ENCODE measurements around the gene EVA1B. TPM values are rescaled to one million over a fixed set of nuclear protein-coding genes. Genes with fewer than 3 reads are reported as not detected.
A peak's percentile ranks its signal among the peaks of the same experiment; 100 is the strongest.

Gene EVA1B
- total and polyA plus RNA-seq, 2 donors from 2014 or later: 31.8 to 91.8 TPM

- H3K4me1 ChIP-seq (ENCODE audit: control insufficient read depth in 2 of 3, insufficient read depth in 2 of 3, low read depth in 1 of 3, low read length in 3 of 3): peaks cover 0 to 17% (median 6%) of the 10 kb centered on the region in 3 donors
- no peak for TF ChIP-seq CTCF (IDR thresholded peaks at IDR 0.05; ENCODE audit: borderline replicate concordance, extremely low read depth, insufficient read depth)
- peak in 4 of 5 donors; percentile 68 to 94 (median 78) for DNase-seq
- H3K36me3 ChIP-seq (ENCODE audit: control insufficient read depth in 2 of 3, insufficient read depth in 3 of 3, low read length in 3 of 3): peaks cover 0 to 14% (median 10%) of the 10 kb centered on the region in 3 donors
- no peak for FAIRE-seq
- H3K27ac ChIP-seq (ENCODE audit: low read depth in 2 of 2, low read length in 2 of 2): peak overlapping the region in 1 of 2 donors; percentile 40
- intact Hi-C loops (cut with DNase I): no loop called here
- H3K27me3 ChIP-seq (ENCODE audit: control insufficient read depth, insufficient read depth, low read length): no peaks in the 10 kb centered on the region
- H3K4me3 ChIP-seq (ENCODE audit: low read length in 3 of 3): no peak overlapping the region
- no peak overlapping the region for H3K9ac ChIP-seq (ENCODE audit: low read length in 3 of 3)
- H3K9me3 ChIP-seq (ENCODE audit: control insufficient read depth in 2 of 3, insufficient read depth in 1 of 3, low read length in 3 of 3): no peaks in the 10 kb centered on the region
These were observed 42.7 kb upstream of the EVA1B start for GRCh38 chr1:36366091-36366661.

GRCh38 chr1:36365381-36365780 is 41.9 kb upstream of the EVA1B start:
- FAIRE-seq (no peak), DNase-seq (no peak)
- no peak overlapping the region for H3K27ac ChIP-seq (ENCODE audit: low read depth in 2 of 2, low read length in 2 of 2)
- no peaks in the 10 kb centered on the region for H3K27me3 ChIP-seq (ENCODE audit: control insufficient read depth, insufficient read depth, low read length)
- no peaks in the 10 kb centered on the region for H3K9me3 ChIP-seq (ENCODE audit: control insufficient read depth in 2 of 3, insufficient read depth in 1 of 3, low read length in 3 of 3)
- H3K4me3 ChIP-seq (ENCODE audit: low read length in 3 of 3): no peak overlapping the region
- intact Hi-C loops (cut with DNase I): no loop called here
- peaks cover 0 to 14% (median 10%) of the 10 kb centered on the region in 3 donors for H3K36me3 ChIP-seq (ENCODE audit: control insufficient read depth in 2 of 3, insufficient read depth in 3 of 3, low read length in 3 of 3)
- no peak for TF ChIP-seq CTCF (IDR thresholded peaks at IDR 0.05; ENCODE audit: borderline replicate concordance, extremely low read depth, insufficient read depth)
- H3K4me1 ChIP-seq (ENCODE audit: control insufficient read depth in 2 of 3, insufficient read depth in 2 of 3, low read depth in 1 of 3, low read length in 3 of 3): peaks cover 0 to 17% (median 6%) of the 10 kb centered on the region in 3 donors
- no peak overlapping the region for H3K9ac ChIP-seq (ENCODE audit: low read length in 3 of 3)

- H3K9ac ChIP-seq (ENCODE audit: low read length in 3 of 3): no peak overlapping the region
- no peak overlapping the region for H3K27ac ChIP-seq (ENCODE audit: low read depth in 2 of 2, low read length in 2 of 2)
- intact Hi-C loops (cut with DNase I): no loop called here
- no peaks in the 10 kb centered on the region for H3K9me3 ChIP-seq (ENCODE audit: control insufficient read depth in 2 of 3, insufficient read depth in 1 of 3, low read length in 3 of 3)
- no peak for TF ChIP-seq CTCF (IDR thresholded peaks at IDR 0.05; ENCODE audit: borderline replicate concordance, extremely low read depth, insufficient read depth)
- no peak for FAIRE-seq
- DNase-seq: no peak
- peaks cover 0 to 2% (median 0%) of the 10 kb centered on the region in 3 donors for H3K4me1 ChIP-seq (ENCODE audit: control insufficient read depth in 2 of 3, insufficient read depth in 2 of 3, low read depth in 1 of 3, low read length in 3 of 3)
- no peak overlapping the region for H3K4me3 ChIP-seq (ENCODE audit: low read length in 3 of 3)
- H3K36me3 ChIP-seq (ENCODE audit: control insufficient read depth in 2 of 3, insufficient read depth in 3 of 3, low read length in 3 of 3): peaks cover 0 to 36% (median 19%) of the 10 kb centered on the region in 3 donors
- no peaks in the 10 kb centered on the region for H3K27me3 ChIP-seq (ENCODE audit: control insufficient read depth, insufficient read depth, low read length)
These were observed 36.6 kb upstream of the EVA1B start for GRCh38 chr1:36359911-36360550.

Data from kidney (tissue), 14 donors.